ENCODE measurements around the gene GLRA3.

DNA sequence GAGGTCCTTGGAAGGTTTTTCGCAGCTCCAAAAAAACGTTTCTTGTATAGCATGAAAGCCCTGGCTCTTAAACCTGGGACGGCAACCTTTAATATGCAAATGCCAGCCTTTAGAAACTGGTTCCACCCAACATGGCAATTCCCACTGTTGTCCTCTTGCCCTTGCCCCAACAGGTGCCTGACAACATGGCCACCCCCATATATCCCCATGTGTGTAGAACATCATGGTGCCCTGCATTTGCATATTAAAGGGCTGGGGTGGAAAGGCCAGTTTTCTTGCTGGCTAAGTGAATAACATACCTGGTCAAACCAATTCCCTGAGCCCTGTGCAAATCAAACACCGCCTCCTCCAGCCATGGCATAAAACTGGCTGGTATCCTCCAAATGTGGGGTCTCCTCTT, 26.0 kb upstream of the GLRA3 start:
- TF ChIP-seq POLR2AphosphoS5 (IDR thresholded peaks at IDR 0.05; ENCODE audit: low read depth, low read length): no peak
- TF ChIP-seq TAF1 (IDR thresholded peaks at IDR 0.05; ENCODE audit: borderline replicate concordance, insufficient read depth, low read length): no peak
- TF ChIP-seq, protein P1, sequence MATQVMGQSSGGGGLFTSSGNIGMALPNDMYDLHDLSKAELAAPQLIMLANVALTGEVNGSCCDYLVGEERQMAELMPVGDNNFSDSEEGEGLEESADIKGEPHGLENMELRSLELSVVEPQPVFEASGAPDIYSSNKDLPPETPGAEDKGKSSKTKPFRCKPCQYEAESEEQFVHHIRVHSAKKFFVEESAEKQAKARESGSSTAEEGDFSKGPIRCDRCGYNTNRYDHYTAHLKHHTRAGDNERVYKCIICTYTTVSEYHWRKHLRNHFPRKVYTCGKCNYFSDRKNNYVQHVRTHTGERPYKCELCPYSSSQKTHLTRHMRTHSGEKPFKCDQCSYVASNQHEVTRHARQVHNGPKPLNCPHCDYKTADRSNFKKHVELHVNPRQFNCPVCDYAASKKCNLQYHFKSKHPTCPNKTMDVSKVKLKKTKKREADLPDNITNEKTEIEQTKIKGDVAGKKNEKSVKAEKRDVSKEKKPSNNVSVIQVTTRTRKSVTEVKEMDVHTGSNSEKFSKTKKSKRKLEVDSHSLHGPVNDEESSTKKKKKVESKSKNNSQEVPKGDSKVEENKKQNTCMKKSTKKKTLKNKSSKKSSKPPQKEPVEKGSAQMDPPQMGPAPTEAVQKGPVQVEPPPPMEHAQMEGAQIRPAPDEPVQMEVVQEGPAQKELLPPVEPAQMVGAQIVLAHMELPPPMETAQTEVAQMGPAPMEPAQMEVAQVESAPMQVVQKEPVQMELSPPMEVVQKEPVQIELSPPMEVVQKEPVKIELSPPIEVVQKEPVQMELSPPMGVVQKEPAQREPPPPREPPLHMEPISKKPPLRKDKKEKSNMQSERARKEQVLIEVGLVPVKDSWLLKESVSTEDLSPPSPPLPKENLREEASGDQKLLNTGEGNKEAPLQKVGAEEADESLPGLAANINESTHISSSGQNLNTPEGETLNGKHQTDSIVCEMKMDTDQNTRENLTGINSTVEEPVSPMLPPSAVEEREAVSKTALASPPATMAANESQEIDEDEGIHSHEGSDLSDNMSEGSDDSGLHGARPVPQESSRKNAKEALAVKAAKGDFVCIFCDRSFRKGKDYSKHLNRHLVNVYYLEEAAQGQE (IDR thresholded peaks at IDR 0.05; ENCODE audit: insufficient read depth in 1 of 2, low read depth in 2 of 2, low read length in 2 of 2): no peak

Data from PFSK-1 (cell line).